HG02623 (cell line): ENCODE measurements around the gene NETO2.
"Not testable (repeated sequence)": the region's sequence is repeated elsewhere in the genome, so short reads cannot be mapped to it uniquely, and the experiment has no call there.

Source experiments
- ATAC-seq: cut with Tn5 transposase; IDR thresholded peaks from one replicate; pipeline ENCODE4 v1.9.1; 2021; ENCODE audit warnings: moderate library complexity; ENCODE audit not compliant: unreplicated experiment

Gene NETO2

DNA sequence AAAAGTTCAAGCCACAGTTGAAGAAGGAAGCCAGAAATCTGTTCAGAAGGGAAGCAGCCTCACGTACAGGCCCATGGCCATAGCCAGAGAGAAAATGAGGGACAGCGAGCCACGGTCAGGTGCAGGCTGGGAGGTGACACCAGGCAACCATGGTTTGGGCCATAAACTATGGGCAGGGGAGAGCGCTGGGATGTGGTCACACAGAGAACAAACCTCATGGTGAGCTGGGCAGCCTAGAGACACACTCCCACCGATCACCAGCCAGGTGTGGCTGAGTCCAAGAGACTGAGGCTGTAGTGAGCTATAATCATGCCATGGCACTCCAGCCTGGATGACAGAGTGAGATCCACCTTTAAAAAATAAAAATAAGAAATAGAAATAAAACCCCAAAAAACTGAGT, 76.5 kb downstream of the NETO2 start:
- ATAC-seq: no peak

GRCh38 chr16:47065766-47066688, 77.7 kb downstream of the NETO2 start:
- ATAC-seq: no peak

- ATAC-seq: no peak
Observed at GRCh38 chr16:47064775-47065174, 79.0 kb downstream of the NETO2 start.

DNA sequence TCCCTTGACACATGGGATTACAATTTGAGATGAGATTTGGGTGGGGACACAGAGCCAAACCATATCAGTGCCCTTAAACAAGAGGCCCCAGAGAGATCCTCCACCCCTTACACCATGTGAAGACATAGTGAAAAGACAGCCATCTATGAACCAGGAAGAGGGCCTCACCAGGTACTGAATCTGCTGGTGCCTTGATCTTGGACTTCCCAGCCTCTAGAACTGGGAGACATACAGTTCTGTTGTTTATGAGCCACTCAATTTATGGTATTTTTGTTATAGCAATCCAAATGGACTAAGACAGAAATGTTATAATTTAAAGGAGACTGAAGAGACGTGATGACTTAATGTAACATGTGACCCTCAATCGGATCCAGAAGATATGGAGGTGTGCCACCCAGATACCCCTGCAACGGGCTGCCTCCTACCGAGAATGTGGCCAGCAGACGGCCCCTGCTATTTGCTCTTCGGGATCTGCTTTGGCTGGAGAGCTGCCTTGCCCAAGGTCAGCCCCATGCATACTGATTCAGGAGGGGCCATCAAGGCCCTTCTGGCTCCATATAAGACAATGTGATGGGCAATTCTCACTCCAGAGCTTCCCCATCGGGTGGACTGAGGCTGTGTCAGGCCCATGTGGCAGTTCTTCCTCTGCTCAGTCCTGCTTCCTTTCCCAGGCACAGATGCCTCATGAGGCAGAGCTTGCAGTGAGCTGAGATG, 80.6 kb downstream of the NETO2 start:
- ATAC-seq: no peak

GRCh38 chr16:47061204-47061603, 82.5 kb downstream of the NETO2 start:
- no peak for ATAC-seq

DNA sequence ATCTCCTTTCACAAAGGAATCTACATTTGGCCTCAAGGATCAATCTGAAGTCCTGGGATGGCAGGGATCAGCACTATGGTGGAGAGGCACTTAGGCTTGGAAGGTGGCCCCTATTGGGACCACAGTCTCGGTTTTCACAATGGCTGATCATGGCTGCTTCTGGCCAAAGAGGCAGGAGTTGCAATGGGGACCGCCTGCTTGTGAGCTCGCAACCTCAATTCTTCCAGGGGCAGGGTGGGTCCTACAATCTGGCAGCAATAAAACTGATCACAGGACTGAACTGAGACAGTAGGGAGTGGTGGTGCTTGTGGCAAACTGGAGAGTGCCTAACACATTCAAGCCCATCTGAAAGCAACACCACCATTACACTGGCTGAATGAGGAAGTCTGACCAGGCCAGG, 83.1 kb downstream of the NETO2 start:
- ATAC-seq: no peak

DNA sequence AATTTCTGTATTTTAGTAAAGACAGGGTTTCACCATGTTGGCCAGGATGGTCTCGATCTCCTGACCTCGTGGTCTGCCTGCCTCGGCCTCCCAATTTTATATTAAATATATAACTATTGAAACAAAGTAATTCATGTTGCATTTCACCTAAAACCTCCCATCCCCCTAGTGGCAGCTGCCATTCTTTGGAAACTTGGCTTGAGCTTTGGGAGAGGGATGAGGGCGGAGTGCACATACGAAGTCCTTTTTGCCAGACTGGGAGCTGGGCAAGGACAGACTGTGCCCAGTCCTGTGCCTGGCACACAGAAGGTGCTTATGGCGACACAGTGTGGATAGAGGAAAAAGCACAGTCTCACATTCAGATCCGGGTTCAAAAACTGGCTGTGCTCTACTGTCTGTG, 83.8 kb downstream of the NETO2 start:
- no peak for ATAC-seq

DNA sequence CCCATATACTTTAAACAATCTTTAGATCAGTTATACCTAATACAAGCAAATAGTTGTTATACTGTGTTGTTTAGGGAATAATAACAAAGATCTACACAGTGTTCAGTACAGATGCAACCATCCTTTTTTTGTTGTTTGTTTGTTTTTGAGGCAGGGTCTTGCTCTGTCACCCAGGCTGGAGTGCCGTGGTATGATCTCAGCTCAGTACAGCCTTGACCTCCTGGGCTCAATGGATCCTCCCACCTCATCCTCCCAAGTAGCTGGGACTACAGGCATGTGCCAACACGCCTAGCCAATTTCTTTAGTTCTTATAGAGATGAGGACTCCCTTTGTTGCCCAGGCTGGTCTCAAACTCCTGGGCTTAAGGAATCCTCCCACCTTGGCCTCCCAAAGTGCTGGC, 84.6 kb downstream of the NETO2 start:
- ATAC-seq: not testable (repeated sequence)

GRCh38 chr16:47058295-47059086, 85.3 kb downstream of the NETO2 start:
- ATAC-seq: no peak

DNA sequence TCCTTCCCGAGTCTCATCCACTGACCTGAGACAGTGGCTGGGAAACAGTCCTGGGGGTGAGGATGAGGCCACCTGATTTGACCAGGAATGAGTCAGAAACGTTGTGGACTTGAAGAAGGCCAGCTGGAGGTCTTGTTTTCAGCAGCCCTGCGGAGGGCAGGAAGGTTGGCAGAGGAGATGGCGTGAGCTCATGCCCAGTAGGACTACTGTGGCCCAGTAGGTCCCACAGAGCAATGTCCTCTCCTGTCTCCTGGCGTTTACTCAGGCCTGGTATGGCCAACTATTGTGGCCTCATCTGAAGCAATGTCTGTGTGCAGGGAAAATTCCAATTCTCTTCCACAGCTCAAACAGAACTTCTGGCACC, 86.1 kb downstream of the NETO2 start:
- ATAC-seq: no peak

DNA sequence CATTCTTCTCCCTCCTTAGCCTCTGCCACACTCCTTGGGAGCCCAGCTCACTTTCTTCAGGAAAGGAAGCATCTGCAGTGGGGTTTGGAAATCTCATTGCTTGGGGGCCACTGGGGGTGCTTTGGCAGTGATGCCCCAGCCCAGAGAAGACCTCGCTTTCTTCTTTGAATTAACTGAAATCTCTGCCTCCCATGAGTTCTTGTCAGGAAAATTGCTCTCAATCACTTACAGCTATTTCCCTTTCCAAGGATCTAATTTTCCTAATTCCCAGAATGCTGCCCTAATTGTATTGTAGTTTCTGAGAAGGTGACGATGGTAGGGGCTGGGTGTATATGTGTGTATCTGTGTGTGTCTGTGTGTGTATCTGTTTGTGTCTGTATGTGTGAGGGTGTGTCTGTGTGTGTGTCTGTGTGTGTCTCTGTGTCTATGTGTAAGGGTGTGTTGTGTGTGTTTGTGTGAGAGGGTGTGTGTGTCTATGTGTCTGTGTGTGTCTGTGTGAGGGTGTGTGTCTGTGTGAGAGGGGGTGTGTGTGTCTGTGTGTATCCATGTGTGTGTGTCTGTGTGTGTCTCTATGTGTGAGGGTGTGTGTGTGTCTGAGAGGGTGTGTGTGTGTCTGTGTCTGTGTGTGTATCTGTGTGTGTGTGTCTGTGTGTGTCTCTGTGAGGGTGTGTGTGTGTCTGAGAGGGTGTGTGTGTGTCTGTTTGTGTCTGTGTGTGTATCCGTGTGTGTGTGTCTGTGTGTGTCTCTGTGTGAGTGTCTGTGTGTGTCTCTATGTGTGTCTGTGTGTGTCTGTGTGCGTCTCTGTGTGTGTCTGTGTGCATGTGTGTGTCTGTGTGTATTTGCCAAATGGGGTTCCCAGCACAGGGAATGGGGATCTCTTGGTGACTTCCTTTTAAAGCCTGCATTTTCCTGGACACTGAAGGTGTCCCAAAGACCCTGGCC, 86.8 kb downstream of the NETO2 start:
- no peak for ATAC-seq

- not testable (repeated sequence) for ATAC-seq
Observed at GRCh38 chr16:47056061-47056460, 87.7 kb downstream of the NETO2 start.

DNA sequence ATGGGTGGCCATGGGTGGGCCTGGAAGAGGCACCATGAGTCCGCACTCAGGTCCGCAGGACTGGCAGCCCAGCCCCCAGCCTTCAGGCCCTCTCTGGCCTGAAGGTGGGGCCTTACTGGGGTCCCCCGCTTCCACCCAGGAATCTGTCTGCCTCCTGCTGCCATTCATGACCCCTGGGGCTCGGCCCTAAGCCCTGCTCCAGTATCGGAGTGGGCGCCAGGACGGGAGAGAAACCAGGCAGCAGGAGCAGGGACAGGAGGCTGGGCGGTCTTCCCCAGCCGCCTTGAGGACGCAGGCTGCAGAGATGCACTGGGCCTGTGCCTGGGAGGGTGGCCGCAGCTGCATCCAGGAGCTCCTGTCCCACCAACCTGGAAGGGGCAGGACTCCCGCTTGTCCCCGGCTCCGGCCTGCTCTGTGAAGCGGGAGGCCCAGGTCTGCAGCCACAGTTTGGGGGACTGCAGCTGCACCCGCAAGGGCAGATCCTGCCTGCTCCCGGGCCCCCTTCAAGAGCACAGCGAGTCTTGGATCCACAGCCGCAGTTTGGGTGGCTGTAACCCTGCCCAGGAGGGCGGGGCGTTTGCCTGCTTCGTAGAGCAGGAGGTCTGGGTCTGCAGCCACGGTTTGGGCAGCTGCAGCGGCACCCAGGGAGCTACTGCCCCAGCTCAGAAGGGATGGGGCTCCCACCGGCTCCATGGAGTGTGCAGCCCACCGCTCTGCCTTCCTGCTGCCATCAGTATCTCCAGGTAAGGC, 88.4 kb downstream of the NETO2 start:
- ATAC-seq: no peak

DNA sequence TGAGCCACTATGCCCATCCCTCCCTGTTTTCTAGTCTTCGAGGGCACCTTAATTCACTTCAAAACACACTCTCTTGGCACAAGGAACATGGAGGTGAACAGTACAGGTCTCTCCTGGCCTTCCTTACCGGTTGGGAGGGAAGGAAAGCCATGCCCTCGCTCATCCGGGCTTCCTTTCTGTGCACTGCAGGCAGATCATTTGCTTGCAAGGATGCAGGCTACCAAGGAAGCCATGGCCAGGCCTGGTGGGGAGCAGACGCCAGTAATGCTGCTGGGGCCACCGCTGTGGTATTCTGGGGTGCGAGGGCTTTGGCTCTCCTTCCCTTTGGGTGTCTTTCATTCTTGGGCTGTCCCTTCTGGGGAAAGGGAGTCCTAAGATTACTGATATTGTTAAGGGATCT, 89.4 kb downstream of the NETO2 start:
- no peak for ATAC-seq

- ATAC-seq: no peak
Observed at GRCh38 chr16:47053895-47054294, 89.8 kb downstream of the NETO2 start.

DNA sequence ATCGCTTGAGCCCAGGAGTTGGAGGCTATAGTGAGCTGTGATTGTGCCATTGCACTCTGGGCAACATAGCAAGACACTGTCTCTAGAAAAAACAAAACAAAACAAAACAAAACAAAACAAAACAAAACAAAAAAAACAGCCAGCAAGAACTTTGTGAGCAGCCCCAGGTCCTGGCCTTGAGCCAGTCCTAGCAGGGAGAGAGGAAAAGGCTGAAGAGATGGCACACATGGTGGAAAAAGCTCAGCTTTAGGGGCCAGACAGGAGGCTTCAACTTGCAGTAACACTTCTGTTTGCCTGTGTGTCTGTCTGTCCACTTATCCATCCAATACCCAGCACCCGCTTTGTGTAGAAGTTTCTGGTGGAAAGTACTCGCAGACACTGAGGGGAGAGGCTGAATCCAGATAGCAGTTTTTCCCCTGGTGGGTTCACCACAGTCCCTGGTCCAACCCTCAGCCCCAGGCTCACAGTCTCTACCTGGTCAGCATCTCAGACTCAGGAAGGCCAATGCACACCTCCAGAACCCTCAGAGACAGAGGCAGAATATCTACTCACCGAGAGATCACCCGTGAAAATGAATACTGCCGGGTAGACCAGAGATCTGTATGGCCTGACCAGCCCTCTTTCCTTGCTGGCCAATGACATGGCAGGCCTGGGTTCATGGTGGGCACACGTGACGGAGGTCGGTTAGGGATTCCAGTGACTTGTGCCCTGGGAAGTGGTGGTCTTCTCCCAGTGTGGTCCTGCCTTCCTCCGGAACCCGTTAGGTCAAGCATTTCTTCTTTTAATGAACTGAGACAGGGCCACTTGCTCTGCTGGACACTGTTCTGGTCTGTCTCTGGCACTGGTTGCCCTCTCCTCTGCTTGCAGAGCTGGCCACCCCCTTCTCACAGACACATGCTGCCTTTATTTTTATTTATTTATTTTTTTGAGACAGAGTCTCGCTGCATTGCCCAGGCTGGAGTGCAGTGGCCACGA, 90.8 kb downstream of the NETO2 start:
- ATAC-seq: no peak

DNA sequence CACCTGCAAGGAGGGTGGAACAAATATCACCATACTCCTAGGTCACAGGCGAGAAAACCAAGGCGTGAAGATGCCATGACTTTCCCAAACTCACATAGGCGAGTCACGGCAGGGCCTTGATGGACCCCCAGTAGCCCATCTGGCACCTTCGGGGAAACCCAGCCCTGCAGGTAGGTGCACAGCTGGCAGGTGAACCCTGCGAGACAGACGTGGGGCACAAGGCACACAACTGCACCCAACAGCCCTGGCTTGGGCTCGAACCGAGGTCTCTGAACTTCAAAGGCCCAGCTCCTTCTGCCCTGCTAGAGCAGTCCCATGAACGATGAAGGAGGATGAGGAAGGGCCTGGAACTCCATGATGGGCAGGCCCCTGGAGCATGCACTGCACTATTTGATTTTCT, 92.7 kb downstream of the NETO2 start:
- no peak for ATAC-seq

GRCh38 chr16:47049901-47050583, 93.7 kb downstream of the NETO2 start:
- no peak for ATAC-seq
